HG03097 (cell line): ENCODE data around the gene GLT1D1.

Experiments
- ATAC-seq: cut with Tn5 transposase; IDR thresholded peaks from one replicate; pipeline ENCODE4 v1.9.1; 2021; ENCODE audit not compliant: unreplicated experiment, low FRiP score

The GLT1D1 gene

DNA sequence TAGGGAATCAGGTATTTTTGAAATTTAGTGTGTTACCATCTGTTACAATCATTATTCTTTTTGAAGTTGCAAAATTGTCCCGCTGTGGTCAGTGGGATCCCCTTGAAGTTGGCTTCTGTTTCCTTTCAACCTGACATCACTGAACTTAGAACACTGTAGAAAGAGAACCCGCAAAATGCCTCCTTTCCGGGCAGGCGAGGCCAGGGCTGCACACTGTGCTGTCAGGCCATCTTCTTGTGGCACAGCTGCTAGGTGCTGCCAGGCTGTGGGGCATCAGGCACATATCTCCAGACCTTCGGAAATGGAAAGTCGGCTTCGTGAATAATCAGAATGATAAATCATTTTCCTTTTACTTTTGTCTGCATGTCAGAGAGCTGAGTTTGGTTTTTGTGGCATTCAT, 103.5 kb downstream of the GLT1D1 start:
- no peak for ATAC-seq

DNA sequence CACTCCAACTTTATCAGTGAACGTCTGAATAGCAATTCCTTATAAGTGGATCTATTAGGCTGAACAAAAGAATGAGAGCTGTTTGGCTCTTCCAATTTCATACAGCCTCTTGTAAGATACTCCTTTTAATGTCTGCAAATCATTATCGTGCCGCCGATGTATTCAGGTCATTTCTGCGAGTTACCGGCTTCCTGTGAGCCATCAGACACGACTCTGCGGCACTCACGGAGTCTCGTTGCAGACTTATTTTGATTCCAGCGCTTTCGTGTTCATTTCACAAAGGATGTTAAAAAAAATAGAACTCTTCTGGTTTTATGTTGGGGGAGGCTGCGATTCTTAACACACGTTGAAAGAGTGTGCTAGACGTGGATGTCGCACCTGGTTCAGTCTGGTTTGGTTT, 106.6 kb downstream of the GLT1D1 start:
- no peak for ATAC-seq

DNA sequence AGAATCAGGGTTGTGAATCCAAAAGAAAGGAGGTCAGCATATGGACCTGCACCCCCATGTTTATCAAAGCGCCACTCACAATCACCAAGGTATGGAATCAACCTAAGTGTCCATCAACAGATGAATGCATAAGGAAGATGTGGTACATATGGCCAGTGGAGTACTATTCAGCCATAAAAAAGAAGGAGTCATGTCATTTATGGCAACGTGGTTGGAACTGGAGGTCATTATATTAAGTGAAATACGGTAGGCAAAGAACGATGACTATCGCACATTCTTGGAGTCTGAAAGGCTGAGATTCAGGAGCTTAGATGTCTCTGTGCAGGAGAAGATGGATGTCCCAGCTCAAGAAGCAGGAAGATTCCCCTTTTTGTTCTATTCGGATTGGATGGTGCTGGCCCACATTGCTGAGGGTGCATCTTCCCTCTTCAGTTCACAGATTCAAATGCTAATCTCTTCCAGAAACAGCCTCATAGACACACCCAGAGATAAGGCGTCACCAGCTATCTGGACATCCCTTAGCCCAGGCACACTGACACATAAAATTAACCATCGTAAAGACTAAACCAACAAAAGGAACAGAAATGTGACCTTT, 108.1 kb downstream of the GLT1D1 start:
- ATAC-seq: no peak

DNA sequence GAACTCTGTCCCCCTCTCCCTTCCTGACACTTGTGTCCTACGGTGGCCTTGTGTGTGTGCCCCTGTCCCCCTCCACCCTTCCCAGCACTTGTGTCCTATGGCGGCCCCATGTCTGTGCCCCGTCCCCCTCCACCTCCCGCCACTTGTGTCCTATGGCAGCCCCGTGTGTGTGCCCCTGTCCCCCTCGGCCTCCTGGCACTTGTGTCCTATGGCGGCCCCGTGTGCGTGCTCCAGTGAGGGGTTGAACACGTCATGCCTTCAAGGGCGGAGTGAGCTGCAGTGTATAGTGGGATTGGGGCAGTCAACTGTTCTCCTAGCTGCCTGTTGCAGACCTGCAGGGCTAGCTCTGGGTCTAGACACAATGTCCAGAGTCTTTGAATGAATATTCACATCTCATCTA, 108.7 kb downstream of the GLT1D1 start:
- ATAC-seq: no peak

DNA sequence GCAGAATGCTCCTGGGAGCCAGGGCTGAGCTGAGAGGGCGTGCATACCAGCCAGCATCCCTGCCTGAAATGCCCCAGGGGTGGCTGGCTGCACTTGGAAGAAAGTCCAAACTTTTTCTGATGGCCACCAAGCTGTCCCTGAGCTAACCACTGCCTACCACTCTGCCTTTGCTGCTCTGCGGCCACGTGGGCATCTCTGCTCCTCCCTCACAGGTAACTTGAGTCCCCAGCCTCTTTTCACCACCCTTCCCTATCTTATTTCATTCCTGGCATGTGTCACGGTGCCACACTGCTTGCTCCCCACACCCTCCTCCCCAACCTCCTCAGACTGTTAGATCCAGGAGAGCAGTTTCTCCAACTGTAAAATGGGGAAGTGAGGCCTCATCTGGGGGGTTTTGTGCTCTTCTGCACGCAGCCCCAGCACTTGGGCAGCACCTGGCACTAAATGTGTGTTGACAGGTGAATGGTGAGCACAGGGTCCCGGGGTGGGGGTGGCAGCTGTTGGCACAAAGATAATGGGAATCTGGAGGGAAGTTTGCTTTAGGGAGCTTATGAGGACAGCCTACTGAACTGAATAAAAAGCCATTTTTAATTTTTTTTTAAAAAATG, 113.0 kb downstream of the GLT1D1 start:
- ATAC-seq: no peak

DNA sequence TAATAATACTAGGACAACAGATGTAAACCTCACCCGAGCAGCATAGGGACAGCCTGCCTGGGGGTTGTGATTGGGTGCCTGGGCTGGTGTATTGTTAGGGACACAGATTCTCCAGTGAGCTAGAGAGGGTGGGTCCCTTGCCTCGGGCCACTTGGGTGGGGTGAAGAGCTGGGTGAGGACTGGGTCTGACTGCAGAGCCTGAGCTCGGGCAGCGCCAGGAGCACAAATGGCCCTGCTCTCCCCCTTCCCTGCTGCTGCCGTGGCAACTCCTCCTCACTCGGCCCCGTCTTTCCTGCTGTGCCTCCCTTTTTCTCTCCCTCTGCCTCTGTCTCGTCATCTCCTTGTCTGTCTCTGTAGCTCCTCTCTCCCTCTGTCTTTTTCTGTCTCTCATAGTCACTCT, 115.4 kb downstream of the GLT1D1 start:
- ATAC-seq: no peak

DNA sequence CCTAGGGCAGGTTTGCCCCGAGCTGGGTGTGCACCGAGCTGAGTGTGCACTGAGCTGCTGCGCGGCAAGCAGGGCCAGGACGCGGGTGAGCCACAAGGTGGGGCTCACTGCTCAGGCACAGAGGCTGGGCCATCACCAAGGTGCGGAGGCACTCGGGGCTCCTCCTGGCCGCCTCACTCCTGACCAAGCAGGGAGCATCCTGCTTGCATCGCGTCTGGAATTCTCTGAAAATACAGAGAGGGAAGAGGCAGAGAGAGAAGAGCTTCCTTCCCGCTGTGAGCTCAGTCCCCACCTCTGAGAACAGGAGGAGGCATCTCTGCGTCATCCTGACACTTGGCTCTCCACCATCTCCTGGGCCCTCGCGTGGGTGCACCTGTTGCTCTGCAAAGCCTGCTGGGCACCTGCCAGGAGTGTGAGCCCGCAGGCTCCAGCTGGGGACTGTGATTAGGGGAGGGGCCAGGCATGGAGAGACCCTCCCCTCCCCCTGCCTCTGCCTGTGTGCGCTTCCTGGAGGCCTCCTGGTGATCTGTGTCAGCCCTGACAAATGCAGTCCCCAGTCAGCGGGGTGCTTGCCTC, 116.3 kb downstream of the GLT1D1 start:
- ATAC-seq: peak; percentile 73

DNA sequence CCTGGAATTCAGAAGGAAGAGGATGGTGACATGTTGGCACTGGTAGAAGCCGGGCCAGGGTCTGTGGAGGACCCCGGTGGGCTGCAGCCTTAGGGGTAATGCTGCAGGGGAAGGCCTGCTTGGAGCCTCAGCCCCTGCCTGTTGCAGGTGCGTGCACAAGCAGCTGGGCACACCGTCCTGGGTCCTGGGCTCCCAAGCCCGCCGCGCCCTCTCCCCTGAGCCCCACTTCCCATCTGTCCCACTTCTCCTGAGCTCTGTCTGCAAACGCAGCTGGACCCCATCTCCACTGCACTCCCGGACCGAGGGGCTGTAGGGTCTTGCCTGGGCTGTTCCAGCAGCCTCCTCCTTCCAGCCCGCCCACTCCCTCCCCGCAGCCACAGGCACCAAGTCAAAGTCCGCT, 116.8 kb downstream of the GLT1D1 start:
- no peak for ATAC-seq

DNA sequence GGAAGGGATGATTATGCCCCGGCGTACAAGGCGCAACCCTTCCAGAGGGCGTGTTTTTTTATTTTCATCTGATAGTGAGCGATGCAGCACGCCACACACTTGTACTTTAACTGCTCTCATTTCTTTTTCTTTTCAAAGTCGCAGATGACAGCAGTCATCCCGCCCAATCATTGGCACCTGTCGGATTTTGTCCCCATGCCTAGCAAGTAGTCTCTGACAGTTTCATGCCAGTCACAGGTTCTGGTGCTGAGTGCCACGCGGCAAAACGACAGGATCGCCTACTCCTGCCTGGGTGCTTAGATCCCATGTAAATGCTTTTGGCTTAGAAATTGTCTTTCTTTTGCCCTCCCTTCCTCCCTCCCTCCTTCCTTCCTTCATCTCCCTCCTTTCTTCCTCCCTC, 117.7 kb downstream of the GLT1D1 start:
- no peak for ATAC-seq

DNA sequence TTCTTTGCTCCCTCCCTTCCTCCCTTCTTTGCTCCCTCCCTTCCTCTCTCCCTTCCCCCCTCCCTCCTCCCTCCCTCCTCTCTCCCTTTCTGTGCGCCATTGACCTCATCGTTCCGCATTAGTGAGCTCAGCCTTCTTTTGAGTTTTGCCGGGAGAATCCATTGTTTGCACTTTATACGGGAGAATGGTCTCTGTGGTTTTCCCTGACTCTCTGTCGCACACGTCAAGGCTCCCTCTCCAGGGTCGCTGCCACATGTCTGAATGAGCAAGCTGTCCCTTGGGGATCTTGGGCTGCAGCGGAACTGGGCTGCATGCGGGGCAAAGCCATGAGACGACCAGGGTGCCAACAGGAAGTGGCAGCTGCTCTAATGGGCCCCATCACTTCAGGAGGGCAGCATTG, 118.5 kb downstream of the GLT1D1 start:
- no peak for ATAC-seq

DNA sequence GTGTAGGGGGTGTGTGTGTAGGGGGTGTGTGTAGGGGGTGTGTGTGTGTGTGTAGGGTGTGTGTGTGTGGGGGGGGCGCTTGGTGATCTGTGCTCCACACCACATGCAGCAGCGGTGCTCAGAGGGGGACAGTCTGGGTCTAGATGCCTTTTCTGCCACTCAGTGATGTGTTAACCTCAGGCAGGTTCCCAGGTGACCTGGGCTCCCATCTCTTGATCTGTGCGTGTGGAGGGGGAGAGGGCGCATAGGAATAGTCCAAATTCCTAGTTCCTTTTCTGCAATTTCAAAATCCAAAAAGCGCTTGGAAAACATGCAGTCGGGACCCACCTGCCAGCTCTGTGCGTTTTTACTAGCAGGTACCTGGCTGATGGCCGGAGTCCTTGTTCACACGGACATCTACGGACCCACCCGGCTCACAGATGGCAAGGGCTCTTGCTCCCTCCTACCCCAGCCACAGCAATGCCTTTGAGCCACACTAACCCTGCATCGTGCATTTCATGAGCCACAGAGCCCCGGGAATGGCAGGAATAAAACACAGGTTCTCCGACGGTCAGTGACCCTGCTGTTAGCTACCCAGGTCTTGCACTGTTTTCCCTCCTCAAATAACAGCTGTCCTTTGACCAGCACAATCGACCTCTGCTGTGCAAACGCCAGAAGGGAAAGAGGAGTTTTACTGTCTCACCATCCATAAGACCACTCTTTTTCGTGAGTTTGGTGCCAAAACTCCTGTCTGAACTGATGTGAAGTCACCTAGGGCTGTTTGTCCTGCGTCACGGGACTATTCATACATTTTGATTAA, 120.8 kb downstream of the GLT1D1 start:
- no peak for ATAC-seq

DNA sequence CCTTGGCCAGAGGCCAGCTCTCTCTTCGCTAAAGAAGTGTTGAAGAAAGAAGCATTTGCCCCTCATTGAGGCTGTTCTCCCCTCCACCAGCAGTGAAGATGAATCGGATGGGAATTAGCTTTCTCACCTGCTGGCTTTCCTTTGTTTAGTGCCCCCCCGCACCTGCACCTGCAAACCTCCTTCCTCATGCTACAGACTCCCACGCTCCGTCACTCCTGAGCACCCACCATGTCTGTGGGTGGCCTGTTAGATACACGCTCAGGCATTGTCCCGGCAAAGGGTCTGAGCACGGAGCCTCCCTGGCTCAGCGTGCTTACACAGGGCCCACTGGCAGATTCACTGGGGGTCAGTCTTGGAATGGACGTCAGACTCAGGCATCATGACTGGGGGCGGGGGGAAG, 121.6 kb downstream of the GLT1D1 start:
- no peak for ATAC-seq

DNA sequence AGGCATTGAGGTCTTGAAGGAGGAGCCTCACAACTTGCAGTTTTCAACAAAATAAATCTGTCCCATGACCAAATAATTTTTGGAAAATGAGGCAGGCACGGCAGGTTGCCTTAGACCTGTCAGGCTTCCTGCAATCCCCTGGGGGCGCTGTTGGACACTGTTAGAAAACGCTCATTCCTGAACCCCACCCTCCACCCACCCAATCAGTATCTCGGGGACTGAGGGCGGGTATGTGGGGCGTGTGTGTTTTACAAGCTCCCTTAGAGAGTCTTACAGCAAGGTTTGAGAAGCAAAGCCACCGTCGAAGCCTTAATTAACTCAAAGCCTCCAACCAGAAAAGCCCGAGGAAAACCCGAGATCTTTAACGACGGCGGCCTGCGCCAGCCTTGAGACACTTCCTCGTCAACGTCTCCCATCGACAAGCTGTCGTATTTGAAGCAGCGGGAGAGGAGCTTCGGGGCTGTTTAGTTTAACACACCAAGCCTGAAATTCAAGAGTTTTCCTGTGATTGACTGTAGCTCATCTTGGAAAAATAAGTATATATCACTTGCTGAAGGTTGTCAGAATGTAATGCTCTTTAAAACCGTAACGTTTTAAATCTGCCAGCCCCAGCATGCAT, 123.0 kb downstream of the GLT1D1 start:
- no peak for ATAC-seq

DNA sequence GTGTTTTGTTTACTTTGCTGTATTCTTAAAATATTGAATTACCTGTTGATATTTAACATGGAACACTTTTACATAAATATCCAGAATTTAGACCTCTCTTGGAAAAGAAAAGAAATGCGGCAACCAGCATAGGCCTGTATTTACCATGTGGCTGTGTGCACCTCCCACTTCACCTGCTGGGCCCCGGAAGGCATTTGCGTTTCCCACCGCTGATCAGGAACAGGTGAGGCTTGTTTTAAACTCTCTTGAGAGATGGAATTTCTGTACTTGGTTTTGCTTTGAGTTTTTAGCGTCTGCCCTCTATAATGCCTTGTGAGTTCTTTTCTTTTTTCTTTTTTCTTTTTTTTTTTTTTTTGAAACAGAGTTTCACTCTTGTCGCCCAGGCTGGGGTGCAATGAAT, 124.2 kb downstream of the GLT1D1 start:
- ATAC-seq: no peak

DNA sequence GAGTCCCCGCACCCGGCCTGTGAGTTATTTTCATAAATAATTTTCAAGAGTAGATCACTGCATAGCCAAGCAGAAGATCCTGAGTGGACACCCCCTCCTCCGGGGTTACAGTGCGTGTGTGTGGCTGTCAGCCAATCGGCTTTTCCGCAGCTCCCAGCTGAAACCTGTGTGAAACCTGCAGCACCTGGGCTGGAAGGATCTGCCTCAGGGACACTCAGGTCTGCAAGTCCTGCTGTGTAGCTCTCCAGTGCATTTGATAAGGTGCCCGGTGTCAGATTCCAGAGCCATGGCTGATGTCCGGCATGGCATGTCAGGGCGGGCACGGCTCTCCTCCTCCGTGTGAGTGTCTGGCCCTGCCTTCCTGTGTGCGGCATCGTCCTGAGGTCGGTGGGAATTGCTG, 124.8 kb downstream of the GLT1D1 start:
- no peak for ATAC-seq

DNA sequence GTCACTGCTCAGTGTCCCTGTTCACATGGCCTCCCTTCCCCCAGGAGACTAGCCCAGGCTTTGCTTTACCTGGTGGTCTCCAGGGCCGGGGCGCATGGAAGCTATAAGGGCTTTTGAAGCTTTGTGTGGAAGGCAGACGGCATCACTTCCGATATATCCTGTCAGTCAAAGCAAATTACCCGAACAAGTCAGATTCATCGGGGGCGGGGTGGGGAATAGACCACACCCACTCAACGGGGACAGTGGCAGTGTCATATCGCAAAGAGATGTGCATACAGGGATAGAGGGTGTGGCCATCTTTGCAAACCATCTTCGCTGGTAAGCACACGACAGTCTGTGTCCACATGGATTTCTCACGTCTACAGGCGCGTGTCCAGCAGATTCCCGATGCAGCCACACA, 127.3 kb downstream of the GLT1D1 start:
- no peak for ATAC-seq

DNA sequence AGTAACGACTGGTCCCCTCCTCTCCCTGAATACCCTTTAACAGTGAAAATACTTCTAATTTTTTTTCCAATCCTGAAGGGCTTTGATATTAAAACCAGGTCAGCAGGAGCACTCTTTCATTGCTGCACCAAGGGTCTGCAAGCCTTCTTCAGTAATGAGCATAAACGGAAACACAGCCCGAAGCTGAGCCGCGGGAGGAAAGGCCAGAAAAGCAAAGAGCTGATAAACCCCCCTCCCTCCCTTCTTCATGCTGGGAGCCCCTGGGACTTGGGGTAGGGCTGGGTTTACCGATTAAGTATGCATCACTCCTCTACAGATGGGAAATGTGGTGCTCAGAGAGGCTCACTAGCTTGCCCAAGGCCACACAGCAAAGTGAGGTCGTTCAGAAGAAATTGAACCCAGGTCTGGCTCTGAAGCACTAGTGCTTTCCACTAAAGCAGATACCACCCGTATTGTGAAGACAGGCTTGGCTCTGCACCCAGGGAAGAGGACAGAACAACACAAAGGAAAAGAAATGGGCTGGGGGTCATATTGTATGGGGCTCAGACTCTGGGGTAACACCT, 128.8 kb downstream of the GLT1D1 start:
- no peak for ATAC-seq

DNA sequence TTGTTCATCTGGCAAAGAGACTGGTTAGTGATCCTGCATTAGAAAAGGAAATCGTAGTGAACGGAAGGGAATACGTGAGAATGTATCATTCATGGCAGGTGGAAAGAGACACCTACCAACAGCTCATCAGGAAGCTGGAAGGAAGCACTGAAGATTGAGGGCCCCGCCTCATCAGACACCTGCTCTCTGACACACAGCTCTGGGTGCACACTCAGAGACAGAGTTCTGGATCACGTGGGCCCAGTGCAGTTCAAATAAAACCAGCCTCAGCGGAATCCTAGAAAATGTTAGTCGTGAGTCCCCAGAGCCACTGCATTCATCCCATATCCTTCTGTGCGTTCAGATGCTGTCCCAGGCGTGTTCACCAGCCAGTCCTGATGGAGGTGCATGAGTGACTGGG, 129.7 kb downstream of the GLT1D1 start:
- no peak for ATAC-seq

DNA sequence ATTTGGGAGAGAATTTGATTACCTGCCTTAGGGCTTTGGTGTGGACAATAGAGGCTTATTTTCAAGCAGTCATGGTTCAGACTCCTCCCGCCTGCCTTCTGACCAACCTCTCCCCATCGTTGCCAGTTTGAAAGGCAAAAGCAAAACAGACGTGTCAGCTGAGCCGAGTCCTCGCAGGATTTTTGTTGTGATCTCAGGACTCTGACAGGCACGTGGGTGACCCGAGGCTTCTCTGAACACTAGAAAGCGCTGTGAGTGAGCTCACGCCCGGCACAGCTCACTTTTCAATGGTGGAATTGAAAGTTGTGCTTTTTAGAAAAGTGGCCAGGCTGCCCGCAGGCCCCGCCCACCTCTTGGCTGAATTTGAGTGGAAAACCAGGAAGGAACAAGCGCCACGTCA, 130.1 kb downstream of the GLT1D1 start:
- ATAC-seq: no peak

DNA sequence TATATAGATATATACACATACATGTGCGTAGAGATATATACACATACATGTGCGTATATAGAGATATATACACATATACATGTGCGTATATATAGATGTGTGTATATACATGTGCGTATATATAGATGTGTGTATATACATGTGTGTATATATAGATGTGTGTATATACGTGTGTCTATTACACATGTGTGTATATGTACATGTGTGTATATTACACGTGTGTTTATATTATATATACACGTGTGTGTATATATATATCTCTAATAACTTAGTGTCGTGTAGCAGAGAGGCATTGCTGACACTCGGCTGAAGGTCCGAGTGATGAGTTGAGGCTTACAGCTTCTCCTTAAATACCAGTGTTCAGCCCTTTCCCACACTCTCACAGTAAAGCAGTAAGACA, 133.7 kb downstream of the GLT1D1 start:
- ATAC-seq: no peak

DNA sequence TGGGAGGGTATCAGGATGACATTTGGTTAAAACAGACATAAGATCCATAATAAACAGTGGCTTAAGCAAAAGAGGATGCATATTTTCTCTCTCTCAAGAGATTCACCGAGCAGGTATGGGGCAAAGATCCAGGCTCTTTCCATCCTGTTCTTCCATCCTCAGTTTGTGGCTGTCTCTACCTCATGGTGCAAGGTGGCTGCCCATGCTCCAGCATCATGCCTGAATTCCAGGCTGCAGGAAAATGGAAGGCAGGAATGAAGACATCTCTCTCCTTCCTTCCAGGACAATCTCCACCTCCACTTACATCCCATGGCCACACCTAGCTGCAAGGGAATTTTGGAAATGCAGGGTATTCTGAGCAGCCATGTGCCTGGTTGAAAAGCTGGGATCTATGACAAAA, 136.0 kb downstream of the GLT1D1 start:
- no peak for ATAC-seq
